Measurements from ENCODE around the gene CDYL2.

CDYL2 gene

DNA sequence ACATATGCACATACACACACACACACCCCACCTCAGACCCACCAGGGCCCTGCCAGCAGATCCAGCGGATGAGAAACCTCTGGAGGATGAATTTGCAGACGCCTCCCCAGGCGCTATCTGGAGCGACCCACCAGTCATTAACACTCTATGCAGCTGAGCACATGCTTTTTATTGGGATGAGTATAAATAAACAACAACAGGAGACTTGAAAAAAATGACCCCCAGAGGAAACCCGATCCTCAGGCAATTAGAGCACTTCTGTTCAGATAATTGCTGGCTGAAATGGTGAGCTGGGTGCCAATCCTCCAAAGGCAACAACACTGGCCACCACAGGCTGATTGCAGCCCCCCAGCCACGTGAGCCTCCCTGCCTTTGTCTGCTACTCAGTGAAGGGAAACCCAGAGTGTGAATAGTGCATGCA, 230.7 kb downstream of the CDYL2 start:
- H3K27ac ChIP-seq (ENCODE audit: low read depth, low read length), result no peak overlapping the region
- H3K36me3 ChIP-seq (ENCODE audit: control insufficient read depth, low read length), result no peaks in the 10 kb centered on the region
- H3K27me3 ChIP-seq (ENCODE audit: control insufficient read depth, low read length), result no peaks in the 10 kb centered on the region
- H3K4me2 ChIP-seq (ENCODE audit: low read length), result no peak overlapping the region
- no peaks in the 10 kb centered on the region for H3F3A ChIP-seq (ENCODE audit: control insufficient read depth, insufficient read depth)
- TF ChIP-seq EZH2phosphoT487 (IDR thresholded peaks at IDR 0.05; ENCODE audit: borderline replicate concordance, low read length), result no peak
- TF ChIP-seq, protein P1, sequence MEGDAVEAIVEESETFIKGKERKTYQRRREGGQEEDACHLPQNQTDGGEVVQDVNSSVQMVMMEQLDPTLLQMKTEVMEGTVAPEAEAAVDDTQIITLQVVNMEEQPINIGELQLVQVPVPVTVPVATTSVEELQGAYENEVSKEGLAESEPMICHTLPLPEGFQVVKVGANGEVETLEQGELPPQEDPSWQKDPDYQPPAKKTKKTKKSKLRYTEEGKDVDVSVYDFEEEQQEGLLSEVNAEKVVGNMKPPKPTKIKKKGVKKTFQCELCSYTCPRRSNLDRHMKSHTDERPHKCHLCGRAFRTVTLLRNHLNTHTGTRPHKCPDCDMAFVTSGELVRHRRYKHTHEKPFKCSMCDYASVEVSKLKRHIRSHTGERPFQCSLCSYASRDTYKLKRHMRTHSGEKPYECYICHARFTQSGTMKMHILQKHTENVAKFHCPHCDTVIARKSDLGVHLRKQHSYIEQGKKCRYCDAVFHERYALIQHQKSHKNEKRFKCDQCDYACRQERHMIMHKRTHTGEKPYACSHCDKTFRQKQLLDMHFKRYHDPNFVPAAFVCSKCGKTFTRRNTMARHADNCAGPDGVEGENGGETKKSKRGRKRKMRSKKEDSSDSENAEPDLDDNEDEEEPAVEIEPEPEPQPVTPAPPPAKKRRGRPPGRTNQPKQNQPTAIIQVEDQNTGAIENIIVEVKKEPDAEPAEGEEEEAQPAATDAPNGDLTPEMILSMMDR (IDR thresholded peaks at IDR 0.05; ENCODE audit: low read depth, low read length, poor library complexity, severe bottlenecking), result no peak
- H3K4me1 ChIP-seq (ENCODE audit: control insufficient read depth, low read length), result no peaks in the 10 kb centered on the region
- no peak overlapping the region for H3K4me3 ChIP-seq (ENCODE audit: low read length)
- H3K9me2 ChIP-seq (replicated peaks; ENCODE audit: control insufficient read depth, low read length), result no peaks in the 10 kb centered on the region
- H4K20me1 ChIP-seq (ENCODE audit: control insufficient read depth, insufficient read depth, low read depth, low read length), result no peaks in the 10 kb centered on the region
- H3K79me2 ChIP-seq (ENCODE audit: control insufficient read depth, low read length), result no peaks in the 10 kb centered on the region
- no peaks in the 10 kb centered on the region for H3K9me3 ChIP-seq (ENCODE audit: control insufficient read depth, insufficient read depth, low read length)

DNA sequence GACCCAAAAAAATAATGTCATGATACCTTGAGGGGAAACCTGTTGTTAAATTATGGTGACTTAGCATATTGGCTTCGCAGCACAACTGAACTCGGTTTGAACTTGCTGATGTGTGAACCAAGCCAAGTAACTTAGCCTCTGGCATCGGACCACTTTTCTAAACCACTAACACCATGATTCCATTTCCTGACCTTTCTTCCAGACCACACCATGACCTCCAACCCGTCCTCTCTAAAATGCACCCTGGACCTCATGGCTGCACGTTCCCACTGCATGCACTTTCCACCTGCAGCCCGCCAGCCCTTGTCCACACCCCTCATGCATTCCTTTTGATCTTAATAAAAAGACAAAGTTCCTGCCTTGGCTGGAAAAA, 234.3 kb downstream of the CDYL2 start:
- Histone ChIP-seq H3K79me2 (ENCODE audit: control insufficient read depth, low read length) (no peaks in the 10 kb centered on the region), H3K4me1 (ENCODE audit: control insufficient read depth, low read length) (no peaks in the 10 kb centered on the region), H3F3A (ENCODE audit: control insufficient read depth, insufficient read depth) (no peaks in the 10 kb centered on the region), H3K9me2 (replicated peaks; ENCODE audit: control insufficient read depth, low read length) (no peaks in the 10 kb centered on the region), H3K9me3 (ENCODE audit: control insufficient read depth, insufficient read depth, low read length) (no peaks in the 10 kb centered on the region), H3K4me3 (ENCODE audit: low read length) (no peak overlapping the region), H3K27me3 (ENCODE audit: control insufficient read depth, low read length) (no peaks in the 10 kb centered on the region), H3K36me3 (ENCODE audit: control insufficient read depth, low read length) (no peaks in the 10 kb centered on the region), H3K27ac (ENCODE audit: low read depth, low read length) (no peak overlapping the region), H3K4me2 (ENCODE audit: low read length) (no peak overlapping the region), H4K20me1 (ENCODE audit: control insufficient read depth, insufficient read depth, low read depth, low read length) (no peaks in the 10 kb centered on the region)
- TF ChIP-seq, protein P1 (IDR thresholded peaks at IDR 0.05; ENCODE audit: low read depth, low read length, poor library complexity, severe bottlenecking), result no peak
- TF ChIP-seq EZH2phosphoT487 (IDR thresholded peaks at IDR 0.05; ENCODE audit: borderline replicate concordance, low read length), result no peak

DNA sequence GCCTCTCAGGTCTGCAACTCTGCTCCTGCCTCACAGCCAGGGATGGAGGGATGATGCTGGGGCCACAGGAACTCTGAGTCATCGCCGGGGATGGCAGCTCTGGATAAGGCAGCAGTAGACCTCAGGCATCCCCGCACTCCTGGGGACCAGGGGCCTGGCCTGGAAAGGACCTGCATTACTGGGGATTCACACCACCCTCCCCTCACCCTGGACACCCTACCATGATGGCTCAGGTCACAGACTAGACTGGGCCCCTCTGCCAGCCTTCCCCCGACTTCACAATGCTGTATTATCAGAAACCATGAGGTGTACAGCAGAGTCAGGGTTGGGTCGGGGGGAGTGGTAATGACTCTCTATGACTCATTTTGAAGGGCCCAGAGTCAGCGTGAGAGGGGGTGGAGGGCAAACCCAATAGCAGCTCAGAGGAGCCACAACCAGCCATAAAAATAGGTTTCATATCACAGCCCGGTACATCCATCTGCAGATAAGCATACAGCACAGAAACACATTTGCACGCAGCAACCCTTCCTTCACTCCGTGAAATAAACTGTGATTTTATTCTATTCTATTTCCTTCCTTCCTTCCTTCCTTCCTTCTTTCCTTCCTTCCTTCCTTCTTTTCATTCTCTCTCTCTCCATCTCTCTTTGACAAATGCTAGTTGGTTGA, 234.8 kb downstream of the CDYL2 start:
- H3K79me2 ChIP-seq (ENCODE audit: control insufficient read depth, low read length), result no peaks in the 10 kb centered on the region
- TF ChIP-seq EZH2phosphoT487 (IDR thresholded peaks at IDR 0.05; ENCODE audit: borderline replicate concordance, low read length), result no peak
- TF ChIP-seq, protein P1 (IDR thresholded peaks at IDR 0.05; ENCODE audit: low read depth, low read length, poor library complexity, severe bottlenecking), result no peak
- no peak overlapping the region for H3K27ac ChIP-seq (ENCODE audit: low read depth, low read length)
- H3K4me1 ChIP-seq (ENCODE audit: control insufficient read depth, low read length), result peaks cover 2% of the 10 kb centered on the region
- no peaks in the 10 kb centered on the region for H4K20me1 ChIP-seq (ENCODE audit: control insufficient read depth, insufficient read depth, low read depth, low read length)
- no peaks in the 10 kb centered on the region for H3K27me3 ChIP-seq (ENCODE audit: control insufficient read depth, low read length)
- no peaks in the 10 kb centered on the region for H3K9me2 ChIP-seq (replicated peaks; ENCODE audit: control insufficient read depth, low read length)
- no peaks in the 10 kb centered on the region for H3K9me3 ChIP-seq (ENCODE audit: control insufficient read depth, insufficient read depth, low read length)
- no peaks in the 10 kb centered on the region for H3F3A ChIP-seq (ENCODE audit: control insufficient read depth, insufficient read depth)
- no peak overlapping the region for H3K4me2 ChIP-seq (ENCODE audit: low read length)
- no peaks in the 10 kb centered on the region for H3K36me3 ChIP-seq (ENCODE audit: control insufficient read depth, low read length)
- no peak overlapping the region for H3K4me3 ChIP-seq (ENCODE audit: low read length)

Measured in DOHH2 (cell line).